H1 (cell line): ENCODE data around the gene TMEM129.
A peak's percentile ranks its signal among the peaks of the same experiment; 100 is the strongest.

Experiments
- EP300 ChIP-seq, 2 experiments: IDR thresholded peaks; 1 replicate in 1 of 2; 2 replicates in 1 of 2; pipeline ENCODE4 v1.6.1; 2011 to 2012; ENCODE audit warnings: low read depth in 2 of 2, low read length in 2 of 2, mild to moderate bottlenecking in 2 of 2, borderline replicate concordance in 1 of 2, inconsistent platforms in 1 of 2, moderate library complexity in 1 of 2
- EZH2 ChIP-seq: fragments of 200-600 bp; sonication (generic); IDR thresholded peaks from 2 replicates; pipeline ENCODE4 v1.7.1; 2012; ENCODE audit warnings: low read depth, mild to moderate bottlenecking, moderate library complexity, low read length, inconsistent platforms; ENCODE audit not compliant: severe bottlenecking
- POLR2A ChIP-seq, 2 experiments: IDR thresholded peaks; 1 replicate in 1 of 2; 2 replicates in 1 of 2; pipeline ENCODE4 v1.6.1; 2011; ENCODE audit warnings: low read depth in 2 of 2, low read length in 2 of 2, mild to moderate bottlenecking in 2 of 2; ENCODE audit errors: control extremely low read depth in 1 of 2
- POLR2AphosphoS5 ChIP-seq: IDR thresholded peaks from 2 replicates; pipeline ENCODE4 v1.6.1; 2011; ENCODE audit warnings: low read depth, low read length
- RAD21 ChIP-seq, 2 experiments: IDR thresholded peaks in 1 of 2; conservative IDR thresholded peaks in 1 of 2; 2 replicates each; pipeline ENCODE4 v1.6.1; 2011; ENCODE audit warnings: low read depth in 2 of 2, low read length in 2 of 2, improper control_type of control experiment in 1 of 2, inconsistent platforms in 1 of 2, mild to moderate bottlenecking in 1 of 2, moderate library complexity in 1 of 2
- RFX5 ChIP-seq: IDR thresholded peaks from 2 replicates; pipeline ENCODE4 v1.6.1; 2011; ENCODE audit warnings: low read depth, low read length, improper control_type of control experiment, borderline replicate concordance
- SP1 ChIP-seq: IDR thresholded peaks from 2 replicates; pipeline ENCODE4 v1.6.1; 2011; ENCODE audit warnings: low read depth, low read length
- SUZ12 ChIP-seq: fragments of 200-600 bp; sonication (generic); IDR thresholded peaks from 2 replicates; pipeline ENCODE4 v1.6.1; 2012; ENCODE audit warnings: mild to moderate bottlenecking, inconsistent platforms, low read length, moderate library complexity, mixed read lengths
- YY1 ChIP-seq: IDR thresholded peaks from 2 replicates; pipeline ENCODE4 v1.6.1; 2011; ENCODE audit warnings: low read depth, mild to moderate bottlenecking, low read length
- TF ChIP-seq, protein P1 (sequence below), 3 experiments: IDR thresholded peaks; 1 replicate in 2 of 3; 2 replicates in 1 of 3; pipeline versions ENCODE4 v1.5.1 to v1.6.1; 2011; ENCODE audit warnings: low read length in 3 of 3, mild to moderate bottlenecking in 3 of 3, inconsistent platforms in 2 of 3, low read depth in 1 of 3, moderate library complexity in 1 of 3; ENCODE audit not compliant: insufficient read depth in 1 of 3; ENCODE audit errors: control extremely low read depth in 1 of 3
- TF ChIP-seq, protein P2 (sequence below): IDR thresholded peaks from 2 replicates; pipeline ENCODE4 v1.6.1; 2011; ENCODE audit warnings: low read depth, mild to moderate bottlenecking, low read length; ENCODE audit not compliant: insufficient read depth
- TF ChIP-seq, protein P3 (sequence below): IDR thresholded peaks from 2 replicates; pipeline ENCODE4 v1.6.1; 2012; ENCODE audit warnings: inconsistent platforms

DNA sequence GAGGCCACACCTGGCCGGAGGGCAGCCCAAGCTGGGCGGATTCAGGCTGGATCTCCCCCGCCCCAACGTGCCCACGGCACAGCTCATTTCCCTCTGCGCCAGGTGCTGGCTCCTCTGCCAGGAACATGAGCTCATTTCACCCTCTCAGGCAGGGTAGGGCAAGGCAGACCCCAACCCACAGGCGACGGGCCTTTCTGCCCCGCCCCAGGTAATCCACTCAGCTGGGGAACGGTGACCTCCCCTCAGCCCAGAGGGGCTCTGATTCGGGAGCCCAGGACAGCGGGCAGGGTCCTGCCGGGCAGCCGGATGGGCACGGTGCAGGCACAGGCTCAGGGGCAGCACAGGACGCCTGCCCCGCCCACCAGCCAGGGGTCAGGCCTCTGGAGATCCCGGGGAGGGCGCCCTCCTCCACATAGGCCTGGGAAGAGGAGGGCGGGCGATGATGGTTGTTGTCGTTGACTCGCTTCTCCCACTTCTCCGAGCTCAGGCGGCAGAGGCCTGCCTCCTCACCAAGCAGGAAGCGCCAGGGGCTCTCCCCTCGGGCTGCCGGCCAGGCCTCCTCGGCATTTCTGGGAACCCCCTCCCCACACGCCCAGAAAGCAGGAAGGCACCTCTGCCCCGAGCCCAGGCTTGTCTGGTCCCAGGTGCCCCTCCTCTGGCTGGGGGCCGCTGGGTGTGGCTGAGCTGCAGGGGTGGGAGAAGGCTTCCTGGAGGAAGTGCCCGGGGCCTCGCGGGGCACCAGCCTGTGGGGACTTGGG, 31.3 kb upstream of the TMEM129 start:
- TF ChIP-seq, protein P1, sequence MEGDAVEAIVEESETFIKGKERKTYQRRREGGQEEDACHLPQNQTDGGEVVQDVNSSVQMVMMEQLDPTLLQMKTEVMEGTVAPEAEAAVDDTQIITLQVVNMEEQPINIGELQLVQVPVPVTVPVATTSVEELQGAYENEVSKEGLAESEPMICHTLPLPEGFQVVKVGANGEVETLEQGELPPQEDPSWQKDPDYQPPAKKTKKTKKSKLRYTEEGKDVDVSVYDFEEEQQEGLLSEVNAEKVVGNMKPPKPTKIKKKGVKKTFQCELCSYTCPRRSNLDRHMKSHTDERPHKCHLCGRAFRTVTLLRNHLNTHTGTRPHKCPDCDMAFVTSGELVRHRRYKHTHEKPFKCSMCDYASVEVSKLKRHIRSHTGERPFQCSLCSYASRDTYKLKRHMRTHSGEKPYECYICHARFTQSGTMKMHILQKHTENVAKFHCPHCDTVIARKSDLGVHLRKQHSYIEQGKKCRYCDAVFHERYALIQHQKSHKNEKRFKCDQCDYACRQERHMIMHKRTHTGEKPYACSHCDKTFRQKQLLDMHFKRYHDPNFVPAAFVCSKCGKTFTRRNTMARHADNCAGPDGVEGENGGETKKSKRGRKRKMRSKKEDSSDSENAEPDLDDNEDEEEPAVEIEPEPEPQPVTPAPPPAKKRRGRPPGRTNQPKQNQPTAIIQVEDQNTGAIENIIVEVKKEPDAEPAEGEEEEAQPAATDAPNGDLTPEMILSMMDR (IDR thresholded peaks at IDR 0.05; ENCODE audit: control extremely low read depth in 1 of 3, insufficient read depth in 1 of 3, low read depth in 1 of 3, low read length in 3 of 3): no peak
- TF ChIP-seq POLR2AphosphoS5 (no peak), SUZ12 (no peak), RAD21 (IDR thresholded peaks at IDR 0.05 in 1 of 2, conservative IDR thresholded peaks at IDR 0.05 in 1 of 2; ENCODE audit: low read depth in 2 of 2, low read length in 2 of 2) (peak in 1 of 2 experiments; percentile 18; a peak in 1 of 4 replicates), RFX5 (no peak), YY1 (no peak), POLR2A (IDR thresholded peaks at IDR 0.05; ENCODE audit: control extremely low read depth in 1 of 2, low read depth in 2 of 2, low read length in 2 of 2) (no peak), EZH2 (no peak), EP300 (IDR thresholded peaks at IDR 0.05; ENCODE audit: borderline replicate concordance in 1 of 2, low read depth in 2 of 2, low read length in 2 of 2) (no peak), SP1 (no peak)
- TF ChIP-seq, protein P2, sequence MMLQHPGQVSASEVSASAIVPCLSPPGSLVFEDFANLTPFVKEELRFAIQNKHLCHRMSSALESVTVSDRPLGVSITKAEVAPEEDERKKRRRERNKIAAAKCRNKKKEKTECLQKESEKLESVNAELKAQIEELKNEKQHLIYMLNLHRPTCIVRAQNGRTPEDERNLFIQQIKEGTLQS: no peak
- TF ChIP-seq, protein P3, sequence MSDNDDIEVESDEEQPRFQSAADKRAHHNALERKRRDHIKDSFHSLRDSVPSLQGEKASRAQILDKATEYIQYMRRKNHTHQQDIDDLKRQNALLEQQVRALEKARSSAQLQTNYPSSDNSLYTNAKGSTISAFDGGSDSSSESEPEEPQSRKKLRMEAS: no peak
